Glutamatergic neuron (in vitro differentiated cells): ENCODE data around the gene OR11G2. TPM values are rescaled to one million over a fixed set of nuclear protein-coding genes. Genes with fewer than 3 reads are reported as not detected.
"Not testable (repeated sequence)": the region's sequence is repeated elsewhere in the genome, so short reads cannot be mapped to it uniquely, and the experiment has no call there.

ENCODE experiments used
- DNase-seq: peaks from one replicate; pipeline ENCODE4 v3.0.0; 2022
- H3K27ac Mint-ChIP-seq: one replicate; pipeline ENCODE4 v1.8.0; 2020; ENCODE audit warnings: mild to moderate bottlenecking, mixed read lengths, inconsistent platforms; ENCODE audit not compliant: unreplicated experiment
- H3K27me3 Mint-ChIP-seq: one replicate; pipeline ENCODE4 v1.8.0; 2020; ENCODE audit warnings: mild to moderate bottlenecking, moderate library complexity, mixed read lengths, inconsistent platforms; ENCODE audit not compliant: unreplicated experiment
- H3K36me3 Mint-ChIP-seq: one replicate; pipeline ENCODE4 v1.8.0; 2020; ENCODE audit warnings: mild to moderate bottlenecking, mixed read lengths, inconsistent platforms; ENCODE audit not compliant: unreplicated experiment
- H3K4me1 Mint-ChIP-seq: one replicate; pipeline ENCODE4 v1.8.0; 2020; ENCODE audit warnings: mild to moderate bottlenecking, low read depth, mixed read lengths, inconsistent platforms; ENCODE audit not compliant: unreplicated experiment
- H3K4me3 Mint-ChIP-seq: one replicate; pipeline ENCODE4 v1.8.0; 2020; ENCODE audit warnings: mild to moderate bottlenecking, mixed read lengths, inconsistent platforms; ENCODE audit not compliant: unreplicated experiment
- H3K9me3 Mint-ChIP-seq: one replicate; pipeline ENCODE4 v1.8.0; 2020; ENCODE audit warnings: mild to moderate bottlenecking, moderate library complexity, mixed read lengths, inconsistent platforms; ENCODE audit not compliant: unreplicated experiment
- long read RNA-seq: library from polyadenylated mRNA; unstranded; transcript quantifications from one replicate; pipeline ENCODE4 v2.0.0, GENCODE V29; 2020; ENCODE audit not compliant: unreplicated experiment
- total RNA-seq: library from RNA; stranded (reverse); fragmentation: NEBNext Ultra II Directional; extraction: Animal tissue kit (Norgen Biotek cat#: 25700); gene quantifications from one replicate; pipeline ENCODE4 v1.2.1, GENCODE V29; 2021; ENCODE audit not compliant: unreplicated experiment
- TF ChIP-seq, protein P1 (sequence below): fragments of 200-600 bp; sonication (generic); IDR thresholded peaks from one replicate; pipeline ENCODE4 v1.5.0; 2021; ENCODE audit not compliant: partially characterized antibody, unreplicated experiment

Gene OR11G2, protein sequence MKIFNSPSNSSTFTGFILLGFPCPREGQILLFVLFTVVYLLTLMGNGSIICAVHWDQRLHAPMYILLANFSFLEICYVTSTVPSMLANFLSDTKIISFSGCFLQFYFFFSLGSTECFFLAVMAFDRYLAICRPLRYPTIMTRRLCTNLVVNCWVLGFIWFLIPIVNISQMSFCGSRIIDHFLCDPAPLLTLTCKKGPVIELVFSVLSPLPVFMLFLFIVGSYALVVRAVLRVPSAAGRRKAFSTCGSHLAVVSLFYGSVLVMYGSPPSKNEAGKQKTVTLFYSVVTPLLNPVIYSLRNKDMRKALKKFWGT
- not detected for total RNA-seq
- long read RNA-seq, result 0 reads

DNA sequence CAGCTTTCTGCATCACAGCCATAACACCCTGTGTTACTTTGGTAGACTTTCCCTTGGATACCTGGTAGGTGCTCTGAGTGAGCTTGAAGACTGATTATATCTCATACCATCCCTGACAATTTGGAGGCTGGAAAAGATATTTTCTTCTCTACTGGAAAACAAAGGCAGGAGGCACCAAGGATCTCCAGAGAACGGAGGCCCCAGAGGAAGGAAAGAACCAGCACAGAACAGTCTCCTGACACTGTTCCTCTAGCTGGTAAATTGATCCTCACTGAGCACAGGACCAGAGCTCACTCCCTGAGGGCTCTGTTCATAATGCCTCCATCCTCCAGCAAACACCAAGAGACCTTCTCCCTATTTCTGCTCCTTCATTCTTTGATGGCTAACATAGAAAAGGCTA is at the start of gene OR11G2:
Gene OR11G2 (plus strand): TSS at position 301 of the 400 bp plus-strand sequence. CDS start 6,542 bp downstream, outside the sequence.
- Mint-ChIP-seq H3K9me3 (peaks cover 13% of the 10 kb centered on the region), H3K36me3 (no peaks in the 10 kb centered on the region), H3K4me3 (no peak within 1 kb of the TSS), H3K27ac (no peak within 1 kb of the TSS), H3K4me1 (no peaks in the 10 kb centered on the region), H3K27me3 (peaks cover 2% of the 10 kb centered on the region)
- TF ChIP-seq, protein P1, sequence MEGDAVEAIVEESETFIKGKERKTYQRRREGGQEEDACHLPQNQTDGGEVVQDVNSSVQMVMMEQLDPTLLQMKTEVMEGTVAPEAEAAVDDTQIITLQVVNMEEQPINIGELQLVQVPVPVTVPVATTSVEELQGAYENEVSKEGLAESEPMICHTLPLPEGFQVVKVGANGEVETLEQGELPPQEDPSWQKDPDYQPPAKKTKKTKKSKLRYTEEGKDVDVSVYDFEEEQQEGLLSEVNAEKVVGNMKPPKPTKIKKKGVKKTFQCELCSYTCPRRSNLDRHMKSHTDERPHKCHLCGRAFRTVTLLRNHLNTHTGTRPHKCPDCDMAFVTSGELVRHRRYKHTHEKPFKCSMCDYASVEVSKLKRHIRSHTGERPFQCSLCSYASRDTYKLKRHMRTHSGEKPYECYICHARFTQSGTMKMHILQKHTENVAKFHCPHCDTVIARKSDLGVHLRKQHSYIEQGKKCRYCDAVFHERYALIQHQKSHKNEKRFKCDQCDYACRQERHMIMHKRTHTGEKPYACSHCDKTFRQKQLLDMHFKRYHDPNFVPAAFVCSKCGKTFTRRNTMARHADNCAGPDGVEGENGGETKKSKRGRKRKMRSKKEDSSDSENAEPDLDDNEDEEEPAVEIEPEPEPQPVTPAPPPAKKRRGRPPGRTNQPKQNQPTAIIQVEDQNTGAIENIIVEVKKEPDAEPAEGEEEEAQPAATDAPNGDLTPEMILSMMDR, result no peak
- no peak for DNase-seq

DNA sequence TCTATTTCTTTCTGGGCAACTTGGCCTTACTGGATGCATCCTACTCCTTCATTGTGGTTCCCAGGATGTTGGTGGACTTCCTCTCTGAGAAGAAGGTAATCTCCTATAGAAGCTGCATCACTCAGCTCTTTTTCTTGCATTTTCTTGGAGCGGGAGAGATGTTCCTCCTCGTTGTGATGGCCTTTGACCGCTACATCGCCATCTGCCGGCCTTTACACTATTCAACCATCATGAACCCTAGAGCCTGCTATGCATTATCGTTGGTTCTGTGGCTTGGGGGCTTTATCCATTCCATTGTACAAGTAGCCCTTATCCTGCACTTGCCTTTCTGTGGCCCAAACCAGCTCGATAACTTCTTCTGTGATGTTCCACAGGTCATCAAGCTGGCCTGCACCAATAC is 46.8 kb upstream of the OR11G2 start:
- H3K27me3 Mint-ChIP-seq, result peaks cover 1% of the 10 kb centered on the region
- TF ChIP-seq, protein P1, result no peak
- H3K9me3 Mint-ChIP-seq, result peaks cover 9% of the 10 kb centered on the region
- H3K36me3 Mint-ChIP-seq, result no peaks in the 10 kb centered on the region
- H3K4me1 Mint-ChIP-seq, result no peaks in the 10 kb centered on the region
- H3K4me3 Mint-ChIP-seq, result no peak overlapping the region
- no peak for DNase-seq
- H3K27ac Mint-ChIP-seq, result no peak overlapping the region

DNA sequence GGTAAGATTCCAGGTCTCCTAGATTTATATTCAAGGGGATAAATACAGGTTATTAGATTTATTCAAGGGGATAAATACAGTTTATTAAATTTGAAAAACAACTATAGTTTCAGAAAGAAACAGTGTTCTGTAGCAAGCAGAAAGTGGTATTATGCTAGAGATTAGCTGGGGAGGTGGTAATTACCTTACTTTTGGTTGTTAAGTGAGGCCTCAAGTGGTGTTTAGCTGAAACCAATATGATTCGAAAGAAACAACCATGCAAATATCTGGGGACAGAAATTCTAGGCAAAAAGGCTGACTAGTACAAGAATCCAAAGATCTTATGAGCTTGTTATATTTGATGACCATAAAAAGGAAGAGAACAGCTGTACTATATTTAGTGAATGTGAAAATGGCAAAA is 45.9 kb upstream of the OR11G2 start:
- H3K27ac Mint-ChIP-seq, result no peak overlapping the region
- no peaks in the 10 kb centered on the region for H3K36me3 Mint-ChIP-seq
- H3K4me1 Mint-ChIP-seq, result no peaks in the 10 kb centered on the region
- H3K9me3 Mint-ChIP-seq, result peaks cover 10% of the 10 kb centered on the region
- H3K4me3 Mint-ChIP-seq, result no peak overlapping the region
- peaks cover 1% of the 10 kb centered on the region for H3K27me3 Mint-ChIP-seq
- TF ChIP-seq, protein P1, result no peak
- no peak for DNase-seq

DNA sequence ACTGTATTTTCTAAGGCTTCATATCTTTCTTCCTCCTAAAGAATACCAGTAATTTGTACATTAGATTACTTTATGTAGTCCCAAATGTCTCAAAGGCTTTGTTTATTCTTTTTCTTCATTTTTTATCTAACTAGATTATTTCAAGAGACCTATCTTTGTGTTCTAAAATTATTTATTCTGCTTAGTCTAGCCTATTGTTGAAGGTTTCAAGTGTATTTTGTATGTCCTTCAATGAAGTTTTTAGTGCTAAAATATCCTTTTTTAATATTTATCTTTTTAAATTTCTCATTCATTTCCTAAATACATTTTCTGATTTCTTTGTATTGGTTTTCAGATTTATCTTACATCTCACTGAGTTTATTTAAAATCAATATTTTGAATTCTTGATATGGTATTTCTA is 26.2 kb upstream of the OR11G2 start:
- H3K27ac Mint-ChIP-seq, result no peak overlapping the region
- H3K4me1 Mint-ChIP-seq, result no peaks in the 10 kb centered on the region
- H3K27me3 Mint-ChIP-seq, result no peaks in the 10 kb centered on the region
- no peak for DNase-seq
- no peak overlapping the region for H3K4me3 Mint-ChIP-seq
- TF ChIP-seq, protein P1, result no peak
- H3K9me3 Mint-ChIP-seq, result peaks cover 7% of the 10 kb centered on the region
- H3K36me3 Mint-ChIP-seq, result peaks cover 4% of the 10 kb centered on the region

DNA sequence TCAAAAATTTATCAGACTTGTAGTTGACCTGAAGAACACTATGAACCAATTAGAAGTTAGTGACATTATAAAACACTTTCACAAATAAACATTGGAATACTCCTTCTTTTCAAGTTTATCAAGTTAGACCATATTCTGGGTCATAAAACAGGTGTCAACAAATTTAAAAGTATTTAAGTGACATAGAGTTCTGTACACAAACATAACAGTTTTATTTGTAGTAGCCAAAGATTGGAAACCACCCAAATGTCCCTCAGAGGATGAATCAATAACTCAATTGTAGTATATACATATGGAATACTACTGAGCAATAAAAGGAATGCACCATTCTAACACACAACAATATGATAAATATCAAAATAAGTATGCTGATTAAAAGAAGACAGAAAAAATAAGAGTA is 23.6 kb upstream of the OR11G2 start:
- Mint-ChIP-seq H3K27ac (no peak overlapping the region), H3K36me3 (peaks cover 8% of the 10 kb centered on the region), H3K27me3 (no peaks in the 10 kb centered on the region), H3K4me3 (no peak overlapping the region), H3K9me3 (peaks cover 8% of the 10 kb centered on the region), H3K4me1 (no peaks in the 10 kb centered on the region)
- TF ChIP-seq, protein P1, result no peak
- no peak for DNase-seq

DNA sequence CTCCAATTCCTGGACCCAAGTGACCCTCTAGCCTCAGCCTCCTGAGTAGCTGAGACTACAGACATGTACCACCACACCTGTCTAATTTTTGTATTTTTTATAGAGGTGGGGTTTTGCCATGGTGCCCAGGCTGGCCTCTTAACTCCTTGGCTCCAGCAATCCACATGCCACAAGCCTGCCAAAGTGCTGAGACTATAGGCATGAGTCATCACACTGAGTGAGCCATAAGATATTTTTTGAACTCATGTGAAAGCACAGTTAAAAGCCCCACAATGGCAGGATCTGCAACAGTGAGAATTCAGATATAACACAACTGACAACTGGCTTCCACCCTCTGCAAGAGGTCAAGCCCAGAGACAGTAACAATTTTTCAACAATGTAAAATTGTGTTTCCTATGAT is 20.8 kb upstream of the OR11G2 start:
- H3K27ac Mint-ChIP-seq, H3K36me3 Mint-ChIP-seq, H3K27me3 Mint-ChIP-seq, DNase-seq, H3K4me3 Mint-ChIP-seq, H3K4me1 Mint-ChIP-seq: not testable (repeated sequence)
- peaks cover 12% of the 10 kb centered on the region for H3K9me3 Mint-ChIP-seq

DNA sequence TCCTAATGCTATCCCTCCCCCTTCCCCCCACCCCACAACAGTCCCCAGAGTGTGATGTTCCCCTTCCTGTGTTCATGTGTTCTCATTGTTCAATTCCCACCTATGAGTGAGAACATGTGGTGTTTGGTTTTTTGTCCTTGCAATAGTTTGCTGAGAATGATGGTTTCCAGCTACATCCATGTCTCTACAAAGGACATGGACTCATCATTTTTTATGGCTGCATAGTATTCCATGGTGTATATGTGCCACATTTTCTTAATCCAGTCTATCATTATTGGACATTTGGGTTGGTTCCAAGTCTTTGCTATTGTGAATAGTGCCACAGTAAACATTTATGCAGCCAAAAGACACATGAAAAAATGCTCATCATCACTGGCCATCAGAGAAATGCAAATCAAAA is 16.5 kb upstream of the OR11G2 start:
- H3K36me3 Mint-ChIP-seq, H3K27ac Mint-ChIP-seq, H3K4me1 Mint-ChIP-seq, DNase-seq, H3K4me3 Mint-ChIP-seq, H3K27me3 Mint-ChIP-seq: not testable (repeated sequence)
- H3K9me3 Mint-ChIP-seq, result peaks cover 14% of the 10 kb centered on the region
